ENCODE results near the gene EMD. TPM values are rescaled to one million over a fixed set of nuclear protein-coding genes. Genes with fewer than 3 reads are reported as not detected.
"Not testable (repeated sequence)": the region's sequence is repeated elsewhere in the genome, so short reads cannot be mapped to it uniquely, and the experiment has no call there.

EMD gene
- total and polyA plus RNA-seq, 2 experiments from 2014 or later: 39.4 to 61.0 TPM

DNA sequence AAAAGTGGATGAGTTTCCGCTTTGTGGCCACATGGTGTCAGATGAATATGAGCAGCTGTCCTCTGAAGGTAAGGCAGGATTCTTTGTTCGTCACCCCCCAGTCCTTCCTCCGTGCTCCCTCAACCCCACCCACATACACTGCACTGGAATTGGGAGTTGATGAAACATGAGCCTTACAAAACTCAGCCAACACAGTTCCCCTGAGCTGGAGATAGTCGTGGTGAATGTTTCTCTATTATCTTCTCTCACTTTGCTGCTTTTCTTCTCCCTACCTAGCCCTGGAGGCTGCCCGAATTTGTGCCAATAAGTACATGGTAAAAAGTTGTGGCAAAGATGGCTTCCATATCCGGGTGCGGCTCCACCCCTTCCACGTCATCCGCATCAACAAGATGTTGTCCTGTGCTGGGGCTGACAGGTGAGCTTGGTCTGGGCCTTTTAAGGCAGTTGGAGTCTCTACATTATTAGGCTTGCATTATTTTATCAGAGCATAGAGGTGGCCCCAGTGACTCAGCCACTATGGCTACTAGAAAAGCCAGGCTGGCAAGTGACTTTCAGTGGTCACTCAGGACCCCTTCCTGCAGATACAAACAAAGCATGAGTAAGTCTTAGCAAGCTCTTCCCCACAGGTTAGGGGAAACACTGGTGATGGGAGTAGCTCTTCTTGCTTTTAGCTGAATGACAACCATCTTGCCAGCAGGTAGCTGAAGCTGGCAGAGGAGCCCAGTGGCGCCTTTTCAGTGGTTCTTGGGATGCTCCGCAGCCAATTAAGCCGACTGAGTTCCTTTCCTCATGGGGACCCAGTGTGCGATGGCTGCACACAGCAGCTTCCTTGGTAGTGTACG, 20.7 kb downstream of the EMD start:
- Histone ChIP-seq H3K27ac (peak overlapping the region; percentile 98), H3K9me3 (ENCODE audit: low read depth) (no peaks in the 10 kb centered on the region), H3K4me1 (ENCODE audit: insufficient read depth) (peaks cover 4% of the 10 kb centered on the region), H4K20me1 (ENCODE audit: insufficient read depth, poor library complexity, severe bottlenecking) (peaks cover 24% of the 10 kb centered on the region), H3K4me2 (peak overlapping the region; percentile 80), H3K4me3 (peak overlapping the region; percentile 54), H3K36me3 (replicated peaks; ENCODE audit: insufficient read depth, low read depth) (peaks cover 3% of the 10 kb centered on the region), H2AFZ (no peak overlapping the region), H3K27me3 (no peaks in the 10 kb centered on the region), H3K9me2 (replicated peaks; ENCODE audit: insufficient read depth) (no peaks in the 10 kb centered on the region), H3K79me2 (peaks cover 16% of the 10 kb centered on the region)
- DNase-seq (ENCODE audit: low spot score): no peak
- TF ChIP-seq EZH2phosphoT487 (IDR thresholded peaks at IDR 0.05; ENCODE audit: low read depth, severe bottlenecking, unreplicated experiment) (no peak), EZH2 (IDR thresholded peaks at IDR 0.05; ENCODE audit: borderline replicate concordance) (no peak)
- TF ChIP-seq, protein P1, sequence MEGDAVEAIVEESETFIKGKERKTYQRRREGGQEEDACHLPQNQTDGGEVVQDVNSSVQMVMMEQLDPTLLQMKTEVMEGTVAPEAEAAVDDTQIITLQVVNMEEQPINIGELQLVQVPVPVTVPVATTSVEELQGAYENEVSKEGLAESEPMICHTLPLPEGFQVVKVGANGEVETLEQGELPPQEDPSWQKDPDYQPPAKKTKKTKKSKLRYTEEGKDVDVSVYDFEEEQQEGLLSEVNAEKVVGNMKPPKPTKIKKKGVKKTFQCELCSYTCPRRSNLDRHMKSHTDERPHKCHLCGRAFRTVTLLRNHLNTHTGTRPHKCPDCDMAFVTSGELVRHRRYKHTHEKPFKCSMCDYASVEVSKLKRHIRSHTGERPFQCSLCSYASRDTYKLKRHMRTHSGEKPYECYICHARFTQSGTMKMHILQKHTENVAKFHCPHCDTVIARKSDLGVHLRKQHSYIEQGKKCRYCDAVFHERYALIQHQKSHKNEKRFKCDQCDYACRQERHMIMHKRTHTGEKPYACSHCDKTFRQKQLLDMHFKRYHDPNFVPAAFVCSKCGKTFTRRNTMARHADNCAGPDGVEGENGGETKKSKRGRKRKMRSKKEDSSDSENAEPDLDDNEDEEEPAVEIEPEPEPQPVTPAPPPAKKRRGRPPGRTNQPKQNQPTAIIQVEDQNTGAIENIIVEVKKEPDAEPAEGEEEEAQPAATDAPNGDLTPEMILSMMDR (IDR thresholded peaks at IDR 0.05; ENCODE audit: poor library complexity): no peak
- WGBS (ENCODE audit: low lambda C conversion rate, missing lambda C conversion rate): 62% methylated on average over 14 of the region's 14 CpGs

DNA sequence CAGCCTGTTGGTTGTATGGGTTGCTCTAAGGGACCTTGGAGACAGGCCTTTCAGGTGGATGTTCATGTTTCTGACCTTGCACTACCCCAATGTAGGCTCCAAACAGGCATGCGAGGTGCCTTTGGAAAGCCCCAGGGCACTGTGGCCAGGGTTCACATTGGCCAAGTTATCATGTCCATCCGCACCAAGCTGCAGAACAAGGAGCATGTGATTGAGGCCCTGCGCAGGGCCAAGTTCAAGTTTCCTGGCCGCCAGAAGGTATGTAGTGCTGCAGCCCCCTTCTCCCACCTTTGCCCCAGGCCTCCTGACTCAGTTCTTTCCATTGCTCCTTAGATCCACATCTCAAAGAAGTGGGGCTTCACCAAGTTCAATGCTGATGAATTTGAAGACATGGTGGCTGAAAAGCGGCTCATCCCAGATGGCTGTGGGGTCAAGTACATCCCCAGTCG, 21.3 kb downstream of the EMD start:
- H2AFZ ChIP-seq; H3K4me1 ChIP-seq (ENCODE audit: insufficient read depth); H3K9me3 ChIP-seq (ENCODE audit: low read depth); H3K9me2 ChIP-seq (replicated peaks; ENCODE audit: insufficient read depth); H3K36me3 ChIP-seq (replicated peaks; ENCODE audit: insufficient read depth, low read depth); H3K4me3 ChIP-seq; H3K27me3 ChIP-seq; DNase-seq (ENCODE audit: low spot score): not testable (repeated sequence)
- 87% methylated on average over 6 of the region's 6 CpGs for WGBS (ENCODE audit: low lambda C conversion rate, missing lambda C conversion rate)
- peaks cover 24% of the 10 kb centered on the region for H4K20me1 ChIP-seq (ENCODE audit: insufficient read depth, poor library complexity, severe bottlenecking)
- H3K79me2 ChIP-seq: peaks cover 16% of the 10 kb centered on the region
- peak overlapping the region; percentile 80 for H3K4me2 ChIP-seq
- peak overlapping the region; percentile 98 for H3K27ac ChIP-seq

DNA sequence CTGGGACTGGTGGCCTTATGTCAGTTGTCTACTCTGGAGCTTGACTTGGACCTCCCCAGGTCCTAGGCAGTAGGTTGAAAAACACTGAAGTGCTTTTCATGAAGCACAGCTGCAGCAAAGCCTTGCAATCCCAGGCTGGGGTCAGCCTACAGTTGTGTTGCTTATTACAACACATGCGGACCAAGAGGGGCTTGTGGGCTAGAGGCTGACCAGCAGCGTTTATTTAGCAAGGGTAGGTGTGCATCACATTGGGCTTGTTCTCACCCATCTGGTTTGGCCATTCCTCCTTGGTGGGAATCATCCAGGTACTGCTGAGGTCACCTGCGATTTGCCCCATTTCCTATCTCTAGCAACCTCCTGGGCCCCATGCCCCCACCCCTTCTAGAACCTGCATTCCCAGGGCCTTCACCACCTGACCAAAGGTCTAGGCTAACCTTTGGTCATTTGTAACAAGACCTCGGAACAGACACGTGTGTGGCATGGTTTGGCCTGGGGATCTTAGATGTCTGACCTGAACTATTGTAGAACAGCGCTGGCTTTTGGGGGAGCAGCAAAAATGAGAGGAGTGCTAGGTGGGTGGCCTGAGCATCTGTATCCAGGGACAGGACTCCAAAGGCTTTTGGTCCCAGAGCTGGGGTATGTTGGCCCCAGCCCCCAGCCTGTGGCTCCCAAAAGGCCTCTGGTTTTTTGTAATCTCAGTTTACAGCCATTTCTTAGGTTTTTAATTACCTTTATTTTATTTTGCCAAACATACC, 22.1 kb downstream of the EMD start:
- Histone ChIP-seq H3K4me2 (no peak overlapping the region), H3K4me3 (no peak overlapping the region)

More for the DNA sequence above, 22.1 kb downstream of the EMD start:
- Histone ChIP-seq H3K36me3 (replicated peaks; ENCODE audit: insufficient read depth, low read depth) (peaks cover 3% of the 10 kb centered on the region), H3K27me3 (no peaks in the 10 kb centered on the region), H2AFZ (no peak overlapping the region), H3K4me1 (ENCODE audit: insufficient read depth) (peaks cover 4% of the 10 kb centered on the region), H3K27ac (peak overlapping the region; percentile 23), H3K79me2 (peaks cover 16% of the 10 kb centered on the region), H3K9me3 (ENCODE audit: low read depth) (no peaks in the 10 kb centered on the region), H4K20me1 (ENCODE audit: insufficient read depth, poor library complexity, severe bottlenecking) (peaks cover 24% of the 10 kb centered on the region), H3K9me2 (replicated peaks; ENCODE audit: insufficient read depth) (no peaks in the 10 kb centered on the region)
- WGBS (ENCODE audit: low lambda C conversion rate, missing lambda C conversion rate): 60% methylated on average over 6 of the region's 6 CpGs
- peak; percentile 24 for DNase-seq (ENCODE audit: low spot score)
- TF ChIP-seq EZH2 (IDR thresholded peaks at IDR 0.05; ENCODE audit: borderline replicate concordance) (no peak), EZH2phosphoT487 (IDR thresholded peaks at IDR 0.05; ENCODE audit: low read depth, severe bottlenecking, unreplicated experiment) (no peak)
- TF ChIP-seq, protein P1 (IDR thresholded peaks at IDR 0.05; ENCODE audit: poor library complexity): no peak
